SU-DHL-6 (cell line): Measurements from ENCODE around the gene DCD.

Experiments used
- H2AFZ ChIP-seq: fragments of 200-600 bp; sonication (generic); 2 replicates; pipeline ENCODE4 v1.6.1; 2014; ENCODE audit warnings: low read depth, mild to moderate bottlenecking, moderate library complexity, mixed read lengths, antibody characterized with exemption, low read length; ENCODE audit not compliant: severe bottlenecking
- H3F3A ChIP-seq: fragments of 200-600 bp; shearing (Covaris generic); 2 replicates; pipeline ENCODE4 v1.6.0; 2016; ENCODE audit warnings: antibody characterized with exemption, mild to moderate bottlenecking; ENCODE audit not compliant: insufficient read depth
- H3K27ac ChIP-seq: fragments of 200-600 bp; sonication (generic); 2 replicates; pipeline ENCODE4 v1.5.1; 2016; ENCODE audit warnings: low read depth, mild to moderate bottlenecking, low read length, moderate library complexity, mixed read lengths
- H3K27me3 ChIP-seq: fragments of 200-600 bp; sonication (generic), shearing (Covaris generic); 2 replicates; pipeline ENCODE4 v1.6.0; 2014; ENCODE audit warnings: mild to moderate bottlenecking, low read length
- H3K36me3 ChIP-seq: fragments of 200-600 bp; sonication (generic); 2 replicates; pipeline ENCODE4 v1.6.1; 2014; ENCODE audit warnings: mild to moderate bottlenecking, low read length, mixed read lengths
- H3K4me2 ChIP-seq: fragments of 300-600, 200-600 bp; shearing (Covaris generic), sonication (generic); 2 replicates; pipeline ENCODE4 v1.6.0; 2014; ENCODE audit warnings: low read length, low read depth, mild to moderate bottlenecking; ENCODE audit not compliant: poor library complexity, severe bottlenecking
- H3K4me3 ChIP-seq: fragments of 200-600 bp; sonication (generic); 2 replicates; pipeline ENCODE4 v1.5.1; 2014; ENCODE audit warnings: antibody characterized with exemption, low read length, mild to moderate bottlenecking, mixed read lengths; ENCODE audit not compliant: insufficient read depth, poor library complexity, severe bottlenecking
- H3K79me2 ChIP-seq: fragments of 200-600 bp; sonication (generic); 2 replicates; pipeline ENCODE4 v1.6.1; 2014; ENCODE audit warnings: mild to moderate bottlenecking, low read length, moderate library complexity; ENCODE audit not compliant: insufficient read depth
- H3K9ac ChIP-seq: fragments of 200-600 bp; sonication (generic); 2 replicates; pipeline ENCODE4 v1.7.0; 2014; ENCODE audit warnings: mild to moderate bottlenecking, low read length
- H3K9me2 ChIP-seq: fragments of 200-600 bp; sonication (generic); replicated peaks from 2 replicates; pipeline ENCODE4 v1.6.1; 2014; ENCODE audit warnings: low read length; ENCODE audit not compliant: insufficient read depth
- H3K9me3 ChIP-seq: fragments of 200-600 bp; sonication (generic); 2 replicates; pipeline ENCODE4 v1.6.1; 2014; ENCODE audit warnings: low read length, mixed read lengths; ENCODE audit not compliant: insufficient read depth
- H4K20me1 ChIP-seq: fragments of 200-600 bp; sonication (generic); 2 replicates; pipeline ENCODE4 v1.6.1; 2014; ENCODE audit warnings: low read depth, mild to moderate bottlenecking, antibody characterized with exemption, low read length, moderate library complexity, mixed read lengths
- CTCF ChIP-seq: fragments of 200-600 bp; sonication (generic); IDR thresholded peaks from one replicate; pipeline ENCODE4 v1.5.1; 2017; ENCODE audit warnings: antibody characterized with exemption, mild to moderate bottlenecking, low read length, moderate library complexity; ENCODE audit not compliant: insufficient read depth, poor library complexity, severe bottlenecking
- EZH2phosphoT487 ChIP-seq: fragments of 200-600 bp; sonication (generic), shearing (Covaris generic); conservative IDR thresholded peaks from 2 replicates; pipeline ENCODE4 v1.6.1; 2018; ENCODE audit warnings: mild to moderate bottlenecking, antibody characterized with exemption, low read length, moderate library complexity, mixed read lengths

Gene DCD

GRCh38 chr12:54625598-54625997 lies 22.6 kb downstream of the DCD start:
- TF ChIP-seq EZH2phosphoT487 = no peak

GRCh38 chr12:54624315-54625279 lies 23.6 kb downstream of the DCD start:
- no peak overlapping the region for H2AFZ ChIP-seq
- no peak overlapping the region for H3K9ac ChIP-seq
- peaks cover 9% of the 10 kb centered on the region; the same call in 1 of the 2 replicates for H3K9me3 ChIP-seq
- H3K79me2 ChIP-seq = no peaks in the 10 kb centered on the region
- no peak overlapping the region for H3K27ac ChIP-seq
- H4K20me1 ChIP-seq = no peaks in the 10 kb centered on the region
- no peak for TF ChIP-seq CTCF
- TF ChIP-seq EZH2phosphoT487 = no peak
- no peak overlapping the region for H3K4me3 ChIP-seq
- H3K36me3 ChIP-seq = no peaks in the 10 kb centered on the region
- H3K27me3 ChIP-seq = 0 out of 2 replicates have a peak, but pooled peaks cover 2% of the 10 kb centered on the region
- H3F3A ChIP-seq = no peaks in the 10 kb centered on the region
- H3K4me2 ChIP-seq = no peak overlapping the region
- no peaks in the 10 kb centered on the region for H3K9me2 ChIP-seq

More at GRCh38 chr12:54625598-54625997, 22.6 kb downstream of the DCD start:
- H3K9ac ChIP-seq = no peak overlapping the region
- H3F3A ChIP-seq = no peaks in the 10 kb centered on the region
- H3K36me3 ChIP-seq = no peaks in the 10 kb centered on the region
- peaks cover 9% of the 10 kb centered on the region; the same call in 1 of the 2 replicates for H3K9me3 ChIP-seq
- 0 out of 2 replicates have a peak, but pooled peaks cover 2% of the 10 kb centered on the region for H3K27me3 ChIP-seq
- H2AFZ ChIP-seq = no peak overlapping the region
- no peaks in the 10 kb centered on the region for H3K9me2 ChIP-seq
- no peaks in the 10 kb centered on the region for H3K79me2 ChIP-seq
- no peaks in the 10 kb centered on the region for H4K20me1 ChIP-seq
- H3K4me2 ChIP-seq = no peak overlapping the region
- no peak overlapping the region for H3K4me3 ChIP-seq
- no peak overlapping the region for H3K27ac ChIP-seq

GRCh38 chr12:54622463-54623183 lies 25.5 kb downstream of the DCD start:
- Histone ChIP-seq H3K36me3 (no peaks in the 10 kb centered on the region), H3K9ac (no peak overlapping the region), H3K9me3 (peaks cover 5% of the 10 kb centered on the region; the same call in 1 of the 2 replicates), H4K20me1 (no peaks in the 10 kb centered on the region), H2AFZ (no peak overlapping the region), H3K9me2 (no peaks in the 10 kb centered on the region), H3K79me2 (no peaks in the 10 kb centered on the region), H3F3A (no peaks in the 10 kb centered on the region), H3K4me3 (no peak overlapping the region), H3K4me2 (no peak overlapping the region), H3K27ac (no peak overlapping the region), H3K27me3 (0 out of 2 replicates have a peak, but pooled peaks cover 2% of the 10 kb centered on the region)
- no peak for TF ChIP-seq EZH2phosphoT487
- TF ChIP-seq CTCF = peak; percentile 11
